Gastroesophageal sphincter (tissue), 3 donors: ENCODE results near the gene C3.

Source experiments
- EP300 ChIP-seq: sonication (generic); formaldehyde crosslinking; IDR thresholded peaks from one replicate; pipeline ENCODE4 v1.6.1; 2017; ENCODE audit warnings: antibody characterized with exemption, mild to moderate bottlenecking
- POLR2A ChIP-seq, 2 donors: fragments of 450-650 bp; IDR thresholded peaks; one replicate each; pipeline ENCODE4 v1.6.1; 2017; ENCODE audit warnings: antibody characterized with exemption in 2 of 2, mild to moderate bottlenecking in 2 of 2, moderate library complexity in 1 of 2
- TF ChIP-seq, protein P1 (sequence below), 4 experiments: fragments of 200-600 bp in 2 of 4; fragments of 450-650 bp in 2 of 4; sonication (generic) in 1 of 4; IDR thresholded peaks; one replicate each; pipeline ENCODE4 v1.5.1; 2017 to 2019; ENCODE audit warnings: antibody characterized with exemption in 4 of 4, mild to moderate bottlenecking in 2 of 4, moderate library complexity in 2 of 4

DNA sequence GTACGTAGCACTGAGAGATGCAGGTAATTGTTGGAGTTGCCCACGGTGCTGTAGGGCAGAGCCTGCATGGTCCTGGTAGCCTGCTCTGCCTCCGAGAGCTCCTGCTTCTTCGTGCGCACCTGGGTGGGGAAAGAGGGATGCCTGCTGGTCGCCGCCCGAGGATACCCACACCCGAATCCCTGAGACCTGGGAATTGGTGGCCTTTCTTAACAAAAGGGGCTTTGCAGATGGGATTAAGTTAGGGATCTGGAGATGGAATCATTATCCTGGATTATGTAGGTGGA lies 9.4 kb downstream of the C3 start:
- TF ChIP-seq, protein P1, sequence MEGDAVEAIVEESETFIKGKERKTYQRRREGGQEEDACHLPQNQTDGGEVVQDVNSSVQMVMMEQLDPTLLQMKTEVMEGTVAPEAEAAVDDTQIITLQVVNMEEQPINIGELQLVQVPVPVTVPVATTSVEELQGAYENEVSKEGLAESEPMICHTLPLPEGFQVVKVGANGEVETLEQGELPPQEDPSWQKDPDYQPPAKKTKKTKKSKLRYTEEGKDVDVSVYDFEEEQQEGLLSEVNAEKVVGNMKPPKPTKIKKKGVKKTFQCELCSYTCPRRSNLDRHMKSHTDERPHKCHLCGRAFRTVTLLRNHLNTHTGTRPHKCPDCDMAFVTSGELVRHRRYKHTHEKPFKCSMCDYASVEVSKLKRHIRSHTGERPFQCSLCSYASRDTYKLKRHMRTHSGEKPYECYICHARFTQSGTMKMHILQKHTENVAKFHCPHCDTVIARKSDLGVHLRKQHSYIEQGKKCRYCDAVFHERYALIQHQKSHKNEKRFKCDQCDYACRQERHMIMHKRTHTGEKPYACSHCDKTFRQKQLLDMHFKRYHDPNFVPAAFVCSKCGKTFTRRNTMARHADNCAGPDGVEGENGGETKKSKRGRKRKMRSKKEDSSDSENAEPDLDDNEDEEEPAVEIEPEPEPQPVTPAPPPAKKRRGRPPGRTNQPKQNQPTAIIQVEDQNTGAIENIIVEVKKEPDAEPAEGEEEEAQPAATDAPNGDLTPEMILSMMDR (IDR thresholded peaks at IDR 0.05) = no peak
- no peak for TF ChIP-seq POLR2A (IDR thresholded peaks at IDR 0.05)
- TF ChIP-seq EP300 = no peak
